Progenitor cell of endocrine pancreas (in vitro differentiated cells): ENCODE results near the gene MPC1. TPM values are rescaled to one million over a fixed set of nuclear protein-coding genes. Genes with fewer than 3 reads are reported as not detected.

Experiments used
- DNase-seq: peaks from one replicate; pipeline ENCODE4 v3.0.0; 2021; ENCODE audit warnings: low spot score; ENCODE audit not compliant: unreplicated experiment
- H3K27ac Mint-ChIP-seq: 2 replicates; pipeline ENCODE4 v1.8.0; 2021; ENCODE audit warnings: mild to moderate bottlenecking, moderate library complexity, mixed read lengths
- H3K27me3 Mint-ChIP-seq: 2 replicates; pipeline ENCODE4 v1.8.0; 2021; ENCODE audit warnings: mixed read lengths
- H3K36me3 Mint-ChIP-seq: 2 replicates; pipeline ENCODE4 v1.8.0; 2022; ENCODE audit warnings: mixed read lengths; ENCODE audit not compliant: insufficient read depth
- H3K4me1 Mint-ChIP-seq: 2 replicates; pipeline ENCODE4 v1.8.0; 2021; ENCODE audit warnings: low read depth, mixed read lengths
- H3K4me3 Mint-ChIP-seq: 2 replicates; pipeline ENCODE4 v1.8.0; 2021; ENCODE audit warnings: low read depth, mild to moderate bottlenecking, moderate library complexity, mixed read lengths
- H3K9me3 Mint-ChIP-seq: 2 replicates; pipeline ENCODE4 v1.8.0; 2021; ENCODE audit warnings: low read depth, mixed read lengths
- CTCF ChIP-seq: fragments of 200-600 bp; sonication (generic); IDR thresholded peaks from one replicate; pipeline ENCODE4 v1.5.0; 2021; ENCODE audit warnings: antibody characterized with exemption, mild to moderate bottlenecking; ENCODE audit not compliant: unreplicated experiment
- total RNA-seq: library from RNA; stranded (reverse); gene quantifications from 2 replicates; pipeline ENCODE4 v1.2.1, GENCODE V29; 2021

MPC1 gene
- total RNA-seq, 1 donor from 2014 or later: 20.3 TPM

- Mint-ChIP-seq H3K27me3 (no peaks in the 10 kb centered on the region), H3K27ac (no peak overlapping the region), H3K9me3 (no peaks in the 10 kb centered on the region), H3K4me1 (no peaks in the 10 kb centered on the region), H3K4me3 (no peak overlapping the region), H3K36me3 (peaks cover 5% of the 10 kb centered on the region)
- TF ChIP-seq CTCF: no peak
- no peak for DNase-seq
These were observed 47.9 kb downstream of the MPC1 start for GRCh38 chr6:166334878-166335277.

- DNase-seq: no peak
- peak overlapping the region; percentile 29 for H3K27ac Mint-ChIP-seq
- no peak overlapping the region for H3K4me3 Mint-ChIP-seq
- H3K36me3 Mint-ChIP-seq: peaks cover 5% of the 10 kb centered on the region
- no peak for TF ChIP-seq CTCF
- H3K4me1 Mint-ChIP-seq: no peaks in the 10 kb centered on the region
- no peaks in the 10 kb centered on the region for H3K9me3 Mint-ChIP-seq
- H3K27me3 Mint-ChIP-seq: no peaks in the 10 kb centered on the region
These were observed 49.4 kb downstream of the MPC1 start for GRCh38 chr6:166333172-166333995.

- Mint-ChIP-seq H3K4me1 (no peaks in the 10 kb centered on the region), H3K27ac (no peak overlapping the region), H3K27me3 (no peaks in the 10 kb centered on the region), H3K4me3 (no peak overlapping the region), H3K36me3 (peaks cover 3% of the 10 kb centered on the region), H3K9me3 (no peaks in the 10 kb centered on the region)
- no peak for DNase-seq
- TF ChIP-seq CTCF: no peak
These were observed 51.0 kb downstream of the MPC1 start for GRCh38 chr6:166331503-166332415.

- peak; percentile 28 for TF ChIP-seq CTCF
- DNase-seq: no peak
- Mint-ChIP-seq H3K4me3 (no peak overlapping the region), H3K36me3 (peaks cover 3% of the 10 kb centered on the region), H3K27me3 (no peaks in the 10 kb centered on the region), H3K4me1 (no peaks in the 10 kb centered on the region), H3K27ac (no peak overlapping the region), H3K9me3 (no peaks in the 10 kb centered on the region)
These were observed 52.1 kb downstream of the MPC1 start for GRCh38 chr6:166330612-166331011.

- Mint-ChIP-seq H3K4me1 (no peaks in the 10 kb centered on the region), H3K36me3 (peaks cover 8% of the 10 kb centered on the region), H3K27me3 (no peaks in the 10 kb centered on the region), H3K9me3 (no peaks in the 10 kb centered on the region), H3K4me3 (no peak overlapping the region), H3K27ac (no peak overlapping the region)
- TF ChIP-seq CTCF: no peak
- no peak for DNase-seq
These were observed 57.2 kb downstream of the MPC1 start for GRCh38 chr6:166325383-166326042.
